GM23338 (cell line): Measurements from ENCODE around the gene RHOT1. TPM values are rescaled to one million over a fixed set of nuclear protein-coding genes. Genes with fewer than 3 reads are reported as not detected.

Experiments
- ATAC-seq: fragments of 200-7000 bp; cut with Tn5 transposase; 3 replicates; pipeline ENCODE4 v1.9.1; 2020
- DNase-seq: peaks from one replicate; pipeline ENCODE4 v3.0.0-alpha.2; 2015; ENCODE audit warnings: low spot score
- H2AFZ ChIP-seq: fragments of 200-600 bp; sonication (generic); 2 replicates; pipeline ENCODE4 v1.8.0; 2016; ENCODE audit warnings: antibody characterized with exemption, mild to moderate bottlenecking, moderate library complexity
- H3F3A ChIP-seq: fragments of 200-600 bp; sonication (generic); replicated peaks from 2 replicates; pipeline ENCODE4 v1.8.0; 2017; ENCODE audit warnings: antibody characterized with exemption, mixed run types, low read depth
- H3K27ac ChIP-seq: fragments of 200-600 bp; sonication (generic); 2 replicates; pipeline ENCODE4 v1.6.1; 2016; ENCODE audit warnings: low read depth
- H3K27me3 ChIP-seq: fragments of 200-600 bp; sonication (generic); 2 replicates; pipeline ENCODE4 v1.8.0; 2016; ENCODE audit warnings: mild to moderate bottlenecking, mixed run types, moderate library complexity; ENCODE audit not compliant: insufficient read depth
- H3K36me3 ChIP-seq: fragments of 200-600 bp; sonication (generic); 2 replicates; pipeline ENCODE4 v1.8.0; 2016; ENCODE audit warnings: mild to moderate bottlenecking; ENCODE audit not compliant: insufficient read depth
- H3K4me1 ChIP-seq: fragments of 200-600 bp; sonication (generic); 2 replicates; pipeline ENCODE4 v1.8.0; 2016; ENCODE audit warnings: mild to moderate bottlenecking, moderate library complexity; ENCODE audit not compliant: insufficient read depth
- H3K4me2 ChIP-seq: fragments of 200-600 bp; sonication (generic); 2 replicates; pipeline ENCODE4 v1.7.1; 2017; ENCODE audit warnings: mixed run types
- H3K4me3 ChIP-seq: fragments of 200-600 bp; sonication (generic); 2 replicates; pipeline ENCODE4 v1.6.1; 2016; ENCODE audit warnings: mixed run types
- H3K79me2 ChIP-seq: fragments of 200-600 bp; sonication (generic); replicated peaks from 2 replicates; pipeline ENCODE4 v1.8.0; 2017; ENCODE audit warnings: mild to moderate bottlenecking; ENCODE audit not compliant: insufficient read depth
- H3K9me2 ChIP-seq: fragments of 200-600 bp; sonication (generic); 2 replicates; pipeline ENCODE4 v1.8.0; 2017; ENCODE audit not compliant: insufficient read depth
- H4K20me1 ChIP-seq: fragments of 200-600 bp; sonication (generic); replicated peaks from 2 replicates; pipeline ENCODE4 v1.8.0; 2017; ENCODE audit warnings: mild to moderate bottlenecking; ENCODE audit not compliant: insufficient read depth
- H3K27ac Mint-ChIP-seq: 2 replicates; pipeline ENCODE4 v1.8.0; 2020; ENCODE audit warnings: inconsistent platforms, mild to moderate bottlenecking, moderate library complexity, mixed read lengths
- H3K27me3 Mint-ChIP-seq: 3 replicates; pipeline ENCODE4 v1.8.0; 2022; ENCODE audit warnings: low read depth, mild to moderate bottlenecking, moderate library complexity, mixed read lengths, inconsistent platforms; ENCODE audit not compliant: insufficient read depth, poor library complexity
- H3K36me3 Mint-ChIP-seq: 3 replicates; pipeline ENCODE4 v1.8.0; 2021; ENCODE audit warnings: low read depth, mild to moderate bottlenecking, inconsistent platforms, moderate library complexity, mixed read lengths
- H3K4me1 Mint-ChIP-seq: 3 replicates; pipeline ENCODE4 v1.8.0; 2020; ENCODE audit warnings: mild to moderate bottlenecking, inconsistent platforms, mixed read lengths
- H3K4me3 Mint-ChIP-seq: 3 replicates; pipeline ENCODE4 v1.8.0; 2021; ENCODE audit warnings: moderate library complexity, mild to moderate bottlenecking, inconsistent platforms, mixed read lengths
- H3K9me3 Mint-ChIP-seq: 3 replicates; pipeline ENCODE4 v1.8.0; 2020; ENCODE audit warnings: moderate library complexity, mild to moderate bottlenecking, inconsistent platforms, mixed read lengths
- CREB1 ChIP-seq: fragments of 250-450 bp; sonication (Bioruptor Pico); IDR thresholded peaks from 2 replicates; pipeline ENCODE4 v1.5.0; 2020; ENCODE audit warnings: low read depth, mild to moderate bottlenecking, moderate library complexity
- CTCF ChIP-seq, 2 experiments: fragments of 200-600 bp in 1 of 2; sonication (generic) in 1 of 2; conservative IDR thresholded peaks; 2 replicates each; pipeline versions ENCODE4 v1.5.1 to v1.6.1; 2016 to 2017; ENCODE audit warnings: antibody characterized with exemption in 2 of 2, low read depth in 2 of 2, mild to moderate bottlenecking in 2 of 2, moderate library complexity in 1 of 2
- ETS1 ChIP-seq: IDR thresholded peaks from 2 replicates; pipeline ENCODE4 v1.6.1; 2016; ENCODE audit warnings: antibody characterized with exemption
- EZH2 ChIP-seq: fragments of 200-600 bp; sonication (generic); IDR thresholded peaks from one replicate; pipeline ENCODE4 v1.8.0; 2017; ENCODE audit warnings: antibody characterized with exemption, mild to moderate bottlenecking, low read depth; ENCODE audit not compliant: unreplicated experiment
- EZH2phosphoT487 ChIP-seq: fragments of 200-600 bp; sonication (generic); IDR thresholded peaks from one replicate; pipeline ENCODE4 v1.8.1; 2018; ENCODE audit warnings: antibody characterized with exemption; ENCODE audit not compliant: unreplicated experiment
- JUNB ChIP-seq: IDR thresholded peaks from one replicate; pipeline ENCODE4 v1.6.1; 2016; ENCODE audit warnings: antibody characterized with exemption; ENCODE audit not compliant: unreplicated experiment
- NANOG ChIP-seq: IDR thresholded peaks from 2 replicates; pipeline ENCODE4 v1.6.1; 2016; ENCODE audit warnings: antibody characterized with exemption, borderline replicate concordance
- POLR2AphosphoS5 ChIP-seq: IDR thresholded peaks from 2 replicates; pipeline ENCODE4 v1.6.1; 2016; ENCODE audit warnings: antibody characterized with exemption, low read depth
- STAT1 ChIP-seq: IDR thresholded peaks from one replicate; pipeline ENCODE4 v1.6.1; 2016; ENCODE audit warnings: antibody characterized with exemption; ENCODE audit not compliant: unreplicated experiment
- ZNF331 ChIP-seq: fragments of 250-450 bp; sonication (Bioruptor Pico); IDR thresholded peaks from 2 replicates; pipeline ENCODE4 v1.5.0; 2020; ENCODE audit warnings: low read depth, mild to moderate bottlenecking, moderate library complexity
- ZNF462 ChIP-seq: fragments of 250-450 bp; sonication (Bioruptor Pico); IDR thresholded peaks from 2 replicates; pipeline ENCODE4 v1.5.0; 2020; ENCODE audit warnings: mild to moderate bottlenecking, moderate library complexity
- polyA plus RNA-seq: library from polyadenylated mRNA; unstranded; fragments of >200 nt; fragmentation: Nextera tagmentation; extraction: Ambion mirVana; gene quantifications from 2 replicates; pipeline ENCODE4 v1.2.1, GENCODE V29; 2016
- total RNA-seq: library from RNA; depleted of rRNA; stranded (reverse); fragments of >200 nt; shearing (Covaris generic); gene quantifications from 2 replicates; pipeline ENCODE4 v1.2.3, GENCODE V29; 2014

RHOT1 gene
- total and polyA plus RNA-seq, 2 experiments from 2014 or later = 40.8 to 53.5 TPM

DNA sequence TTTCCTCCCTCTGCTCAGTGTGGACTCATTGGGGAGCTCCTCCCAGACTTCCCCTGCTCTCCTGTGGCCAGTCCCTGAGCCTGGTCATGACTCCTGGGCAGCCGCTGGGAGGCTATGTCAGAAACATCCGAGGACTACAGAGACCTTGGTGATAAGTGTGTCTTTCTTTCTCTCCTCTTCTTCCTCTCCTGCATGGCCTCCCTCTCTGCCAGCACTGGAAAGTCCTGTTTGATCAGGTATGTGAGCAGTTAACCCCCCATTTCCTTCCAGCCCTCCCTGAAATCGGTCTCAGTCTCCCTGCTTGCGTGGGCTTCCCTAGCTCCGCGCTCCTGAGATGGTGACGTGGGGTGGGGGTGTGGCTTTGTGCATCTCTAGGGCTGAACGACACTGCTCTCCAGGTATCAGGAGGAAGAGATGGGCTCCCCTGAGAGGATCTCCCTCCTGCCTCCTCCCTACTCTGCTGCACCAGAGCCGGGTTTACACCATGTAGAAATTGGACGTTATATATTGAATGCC lies 125.4 kb downstream of the RHOT1 start:
- Histone ChIP-seq H3F3A (peaks cover 21% of the 10 kb centered on the region), H3K4me3 (peak overlapping the region; percentile 81), H3K4me2 (peak overlapping the region; percentile 96), H3K9me2 (no peaks in the 10 kb centered on the region), H3K27ac (no peak overlapping the region), H4K20me1 (0 out of 2 replicates have a peak, but pooled peaks cover 8% of the 10 kb centered on the region), H3K36me3 (no peaks in the 10 kb centered on the region; the same call in 1 of the 2 replicates), H3K27me3 (peaks cover 47% of the 10 kb centered on the region), H3K79me2 (no peaks in the 10 kb centered on the region; the same call in 1 of the 2 replicates), H3K4me1 (peaks cover 46% of the 10 kb centered on the region), H2AFZ (peak overlapping the region; percentile 82; the same call in 1 of the 2 replicates)
- Mint-ChIP-seq H3K4me3 (peak overlapping the region; percentile 77), H3K9me3 (no peaks in the 10 kb centered on the region; the same call in 2 of the 3 replicates), H3K4me1 (peaks cover 44% of the 10 kb centered on the region), H3K27ac (no peak overlapping the region), H3K36me3 (no peaks in the 10 kb centered on the region), H3K27me3 (peaks cover 37% of the 10 kb centered on the region)
- peak; percentile 26 for ATAC-seq
- TF ChIP-seq CTCF (conservative IDR thresholded peaks at IDR 0.05; ENCODE audit: low read depth in 2 of 2) = no peak
- no peak for TF ChIP-seq CREB1 (CRISPR knock-in tag)
- no peak for TF ChIP-seq EZH2phosphoT487
- TF ChIP-seq ZNF462 (CRISPR knock-in tag) = no peak
- no peak for TF ChIP-seq ZNF331 (CRISPR knock-in tag)
- no peak for TF ChIP-seq NANOG
- no peak for TF ChIP-seq STAT1
- no peak for TF ChIP-seq EZH2
- TF ChIP-seq POLR2AphosphoS5 = no peak
- TF ChIP-seq JUNB = no peak
- no peak for TF ChIP-seq ETS1
- DNase-seq = peak; percentile 40
